HepG2 (cell line): ENCODE results near the gene SMOC1. TPM values are rescaled to one million over a fixed set of nuclear protein-coding genes. Genes with fewer than 3 reads are reported as not detected.

ENCODE experiments used
- DDIT3 ChIP-seq: sonication (generic); formaldehyde crosslinking; IDR thresholded peaks from 2 replicates; pipeline ENCODE4 v1.4.0; 2020; ENCODE audit warnings: mild to moderate bottlenecking, missing genetic modification reagents
- DPF2 ChIP-seq: sonication (generic); formaldehyde crosslinking; IDR thresholded peaks from 2 replicates; pipeline ENCODE4 v1.4.0; 2020; ENCODE audit warnings: mild to moderate bottlenecking, low read depth, missing genetic modification reagents, borderline replicate concordance
- E2F1 ChIP-seq: sonication (generic); formaldehyde crosslinking; IDR thresholded peaks from 2 replicates; pipeline ENCODE4 v1.5.0; 2020; ENCODE audit warnings: missing genetic modification reagents
- EP300 ChIP-seq, 3 experiments: sonication (generic) in 1 of 3; formaldehyde crosslinking in 1 of 3; IDR thresholded peaks; 2 replicates each; pipeline versions ENCODE4 v1.5.1 to v1.6.1; 2011 to 2020; ENCODE audit warnings: low read depth in 2 of 3, low read length in 2 of 3, borderline replicate concordance in 1 of 3, improper control_type of control experiment in 1 of 3, mild to moderate bottlenecking in 1 of 3, missing genetic modification reagents in 1 of 3, moderate library complexity in 1 of 3
- FOXJ3 ChIP-seq: sonication (generic); formaldehyde crosslinking; IDR thresholded peaks from 2 replicates; pipeline ENCODE4 v1.4.0; 2020; ENCODE audit warnings: missing genetic modification reagents, mild to moderate bottlenecking, borderline replicate concordance
- FOXP1 ChIP-seq, 2 experiments: fragments of 450-650 bp in 1 of 2; IDR thresholded peaks; 2 replicates each; pipeline ENCODE4 v1.6.1; 2017 to 2018; ENCODE audit warnings: antibody characterized with exemption in 1 of 2
- HNF4G ChIP-seq, 2 experiments: sonication (generic) in 1 of 2; formaldehyde crosslinking in 1 of 2; IDR thresholded peaks; 2 replicates each; pipeline versions ENCODE4 v1.4.0 to v1.6.1; 2011 to 2020; ENCODE audit warnings: borderline replicate concordance in 2 of 2, low read depth in 2 of 2, mild to moderate bottlenecking in 2 of 2, low read length in 1 of 2, missing genetic modification reagents in 1 of 2, moderate library complexity in 1 of 2
- HOXA3 ChIP-seq: sonication (generic); formaldehyde crosslinking; IDR thresholded peaks from 2 replicates; pipeline ENCODE4 v1.5.0; 2020; ENCODE audit warnings: missing genetic modification reagents
- NR2F6 ChIP-seq, 2 experiments: IDR thresholded peaks; 2 replicates each; pipeline ENCODE4 v1.6.1; 2016; ENCODE audit warnings: antibody characterized with exemption in 1 of 2, mild to moderate bottlenecking in 1 of 2
- PRMT3 ChIP-seq: sonication (generic); formaldehyde crosslinking; IDR thresholded peaks from 2 replicates; pipeline ENCODE4 v1.8.1; 2022; ENCODE audit warnings: low read depth, mild to moderate bottlenecking, moderate library complexity, missing genetic modification reagents, borderline replicate concordance
- SNAI1 ChIP-seq: sonication (generic); formaldehyde crosslinking; IDR thresholded peaks from 2 replicates; pipeline ENCODE4 v1.5.0; 2020; ENCODE audit warnings: mild to moderate bottlenecking, missing genetic modification reagents, borderline replicate concordance
- ZNF143 ChIP-seq: sonication (generic); formaldehyde crosslinking; IDR thresholded peaks from 2 replicates; pipeline ENCODE4 v1.4.0; 2020; ENCODE audit warnings: missing genetic modification reagents
- ZNF207 ChIP-seq: fragments of 450-650 bp; IDR thresholded peaks from 2 replicates; pipeline ENCODE4 v1.6.1; 2016; ENCODE audit warnings: antibody characterized with exemption, borderline replicate concordance
- ZNF558 ChIP-seq: sonication (generic); formaldehyde crosslinking; IDR thresholded peaks from 2 replicates; pipeline ENCODE4 v1.9.0; 2022; ENCODE audit warnings: mild to moderate bottlenecking, missing genetic modification reagents, borderline replicate concordance
- polyA plus RNA-seq, 8 experiments: library from polyadenylated mRNA; depleted of rRNA in 3 of 8; stranded (reverse) in 7 of 8; unstranded in 1 of 8; fragments of >200 nt; fragmentation: Illumina TruSeq in 4 of 8; extraction: Trizol in 4 of 8; gene quantifications; 2 replicates each; pipeline versions ENCODE4 v1.2.1 to v1.2.3, GENCODE V29; 2011 to 2016; ENCODE audit warnings: low read depth in 4 of 8, missing spikeins in 1 of 8, mixed read lengths in 1 of 8; ENCODE audit not compliant: insufficient read depth in 1 of 8
- total RNA-seq, 5 experiments: library from RNA; depleted of rRNA; stranded (reverse); fragments of >200 nt; fragmentation: Illumina TruSeq; extraction: Trizol; gene quantifications; 2 replicates each; pipeline ENCODE4 v1.2.3, GENCODE V29; 2016; ENCODE audit warnings: low read depth in 1 of 5
- TF ChIP-seq, protein P1 (sequence below): IDR thresholded peaks from 2 replicates; pipeline ENCODE4 v1.4.0; 2020; ENCODE audit warnings: mild to moderate bottlenecking, missing genetic modification reagents

Gene SMOC1
- total and polyA plus RNA-seq, 2 of the 13 experiments (the other 11 are each of a cell fraction or from before 2014, with no cell fraction given) = 17.8 to 35.6 TPM

DNA sequence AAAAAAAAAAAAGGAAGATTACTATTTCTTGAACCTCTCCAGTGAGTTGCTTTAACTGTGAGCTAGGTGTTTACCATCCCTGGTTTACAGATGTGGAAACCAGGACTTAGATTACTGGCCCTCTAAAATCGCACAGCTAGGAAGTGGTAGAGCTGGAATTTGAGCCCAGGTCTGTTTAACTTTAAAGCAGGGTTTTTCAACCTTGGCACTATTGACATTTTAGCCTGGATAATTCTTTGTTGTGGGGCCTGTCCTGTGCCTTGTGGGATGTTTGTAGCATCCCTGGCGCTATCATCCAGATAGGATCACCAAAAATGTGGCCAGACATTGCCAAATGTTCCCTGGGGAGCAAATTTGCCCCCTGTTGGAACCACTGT is 28.5 kb upstream of the SMOC1 start (continued):
- 0 out of 2 replicates have a peak, but pooled peaks have one; percentile 24 for TF ChIP-seq NR2F6 (IDR thresholded peaks at IDR 0.05)
- TF ChIP-seq NR2F6 (CRISPR knock-in tag; IDR thresholded peaks at IDR 0.05) = no peak
- TF ChIP-seq EP300 (IDR thresholded peaks at IDR 0.05; ENCODE audit: low read depth in 2 of 2, low read length in 2 of 2) = peak in 1 of 2 experiments; percentile 78; a peak in 2 of 4 replicates
- no peak for TF ChIP-seq EP300 (CRISPR knock-in tag; IDR thresholded peaks at IDR 0.05; ENCODE audit: borderline replicate concordance)
- TF ChIP-seq ZNF558 (CRISPR knock-in tag) = no peak
- TF ChIP-seq FOXP1 (IDR thresholded peaks at IDR 0.05) = peak; percentile 69; the same call in 1 of the 2 replicates
- peak; percentile 74 for TF ChIP-seq FOXP1 (CRISPR knock-in tag; IDR thresholded peaks at IDR 0.05)
- TF ChIP-seq PRMT3 (CRISPR knock-in tag) = no peak
- 0 out of 2 replicates have a peak, but pooled peaks have one; percentile 10 for TF ChIP-seq ZNF143 (CRISPR knock-in tag)
- no peak for TF ChIP-seq E2F1 (CRISPR knock-in tag)
- TF ChIP-seq, protein P1, sequence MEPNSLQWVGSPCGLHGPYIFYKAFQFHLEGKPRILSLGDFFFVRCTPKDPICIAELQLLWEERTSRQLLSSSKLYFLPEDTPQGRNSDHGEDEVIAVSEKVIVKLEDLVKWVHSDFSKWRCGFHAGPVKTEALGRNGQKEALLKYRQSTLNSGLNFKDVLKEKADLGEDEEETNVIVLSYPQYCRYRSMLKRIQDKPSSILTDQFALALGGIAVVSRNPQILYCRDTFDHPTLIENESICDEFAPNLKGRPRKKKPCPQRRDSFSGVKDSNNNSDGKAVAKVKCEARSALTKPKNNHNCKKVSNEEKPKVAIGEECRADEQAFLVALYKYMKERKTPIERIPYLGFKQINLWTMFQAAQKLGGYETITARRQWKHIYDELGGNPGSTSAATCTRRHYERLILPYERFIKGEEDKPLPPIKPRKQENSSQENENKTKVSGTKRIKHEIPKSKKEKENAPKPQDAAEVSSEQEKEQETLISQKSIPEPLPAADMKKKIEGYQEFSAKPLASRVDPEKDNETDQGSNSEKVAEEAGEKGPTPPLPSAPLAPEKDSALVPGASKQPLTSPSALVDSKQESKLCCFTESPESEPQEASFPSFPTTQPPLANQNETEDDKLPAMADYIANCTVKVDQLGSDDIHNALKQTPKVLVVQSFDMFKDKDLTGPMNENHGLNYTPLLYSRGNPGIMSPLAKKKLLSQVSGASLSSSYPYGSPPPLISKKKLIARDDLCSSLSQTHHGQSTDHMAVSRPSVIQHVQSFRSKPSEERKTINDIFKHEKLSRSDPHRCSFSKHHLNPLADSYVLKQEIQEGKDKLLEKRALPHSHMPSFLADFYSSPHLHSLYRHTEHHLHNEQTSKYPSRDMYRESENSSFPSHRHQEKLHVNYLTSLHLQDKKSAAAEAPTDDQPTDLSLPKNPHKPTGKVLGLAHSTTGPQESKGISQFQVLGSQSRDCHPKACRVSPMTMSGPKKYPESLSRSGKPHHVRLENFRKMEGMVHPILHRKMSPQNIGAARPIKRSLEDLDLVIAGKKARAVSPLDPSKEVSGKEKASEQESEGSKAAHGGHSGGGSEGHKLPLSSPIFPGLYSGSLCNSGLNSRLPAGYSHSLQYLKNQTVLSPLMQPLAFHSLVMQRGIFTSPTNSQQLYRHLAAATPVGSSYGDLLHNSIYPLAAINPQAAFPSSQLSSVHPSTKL (CRISPR knock-in tag) = peak; percentile 1; the same call in 1 of the 2 replicates
- TF ChIP-seq SNAI1 (CRISPR knock-in tag) = no peak
- TF ChIP-seq ZNF207 = no peak
- no peak; the same call in 1 of the 2 replicates for TF ChIP-seq DPF2 (CRISPR knock-in tag)
- no peak for TF ChIP-seq DDIT3 (CRISPR knock-in tag)
- no peak for TF ChIP-seq HOXA3 (CRISPR knock-in tag)
- peak; percentile 78; the same call in 1 of the 2 replicates for TF ChIP-seq FOXJ3 (CRISPR knock-in tag)
- TF ChIP-seq HNF4G (IDR thresholded peaks at IDR 0.05; ENCODE audit: borderline replicate concordance, low read depth, low read length) = peak; percentile 64
- TF ChIP-seq HNF4G (CRISPR knock-in tag; IDR thresholded peaks at IDR 0.05; ENCODE audit: borderline replicate concordance, low read depth) = peak; percentile 49; the same call in 1 of the 2 replicates
